H1 (cell line): ENCODE measurements around the gene PIGBOS1. TPM values are rescaled to one million over a fixed set of nuclear protein-coding genes. Genes with fewer than 3 reads are reported as not detected.

Source experiments
- CTCF ChIA-PET: fragments of 300-600 bp; sonication (Branson Sonifier 250); formaldehyde crosslinking; loops from one replicate; lab custom pipeline; 2021; ENCODE audit not compliant: partially characterized antibody; lab: Charles Lee
- POLR2A ChIA-PET: fragments of 300-600 bp; sonication (Branson Sonifier 250); formaldehyde crosslinking; loops from one replicate; lab custom pipeline; 2021; ENCODE audit warnings: inconsistent platforms; ENCODE audit not compliant: partially characterized antibody; lab: Charles Lee
- DNase-seq, 2 experiments: peaks; one replicate each; pipeline versions ENCODE4 v3.0.0 to v3.0.0-alpha.2; 2010 to 2022; ENCODE audit warnings: low spot score in 2 of 2, low read depth in 1 of 2, mixed read lengths in 1 of 2
- FAIRE-seq: peaks from 2 replicates; lab custom pipeline; 2011; peaks lifted over from hg19 to GRCh38; lab: Jason Lieb, UNC
- H2AFZ ChIP-seq: 2 replicates; pipeline ENCODE4 v1.8.1; 2012; ENCODE audit warnings: low read length, inconsistent platforms
- H2AK5ac ChIP-seq: 2 replicates; pipeline ENCODE4 v1.6.1; 2013; ENCODE audit warnings: low read depth, low read length
- H2BK120ac ChIP-seq: replicated peaks from 2 replicates; pipeline ENCODE3; 2013; ENCODE audit warnings: low read depth, low read length, inconsistent platforms
- H2BK12ac ChIP-seq: 2 replicates; pipeline ENCODE4 v1.6.1; 2013; ENCODE audit warnings: low read depth, low read length
- H2BK15ac ChIP-seq: 2 replicates; pipeline ENCODE4 v1.6.1; 2013; ENCODE audit warnings: low read length
- H2BK20ac ChIP-seq: 2 replicates; pipeline ENCODE4 v1.6.1; 2013; ENCODE audit warnings: low read length
- H2BK5ac ChIP-seq: 2 replicates; pipeline ENCODE4 v1.6.1; 2013; ENCODE audit warnings: low read depth, low read length
- H3K14ac ChIP-seq: 2 replicates; pipeline ENCODE4 v1.6.1; 2013; ENCODE audit warnings: inconsistent platforms; ENCODE audit not compliant: insufficient read length
- H3K18ac ChIP-seq: 2 replicates; pipeline ENCODE4 v1.6.1; 2013; ENCODE audit warnings: low read length; ENCODE audit errors: extremely low read depth
- H3K23ac ChIP-seq: 2 replicates; pipeline ENCODE4 v1.6.1; 2013; ENCODE audit warnings: inconsistent platforms; ENCODE audit not compliant: insufficient read length
- H3K23me2 ChIP-seq: 2 replicates; pipeline ENCODE4 v1.6.1; 2013; ENCODE audit warnings: low read depth, low read length
- H3K27ac ChIP-seq: 2 replicates; pipeline ENCODE4 v1.6.1; 2011; ENCODE audit warnings: low read depth, low read length, inconsistent platforms
- H3K27me3 ChIP-seq, 4 experiments: replicated peaks in 1 of 4; 1 replicate in 1 of 4; 2 replicates in 3 of 4; pipeline versions ENCODE4 v1.6.1 to v1.8.1; 2011 to 2013; ENCODE audit warnings: low read length in 3 of 4, mild to moderate bottlenecking in 3 of 4, inconsistent platforms in 2 of 4, mixed read lengths in 2 of 4, moderate library complexity in 1 of 4; ENCODE audit not compliant: control insufficient read depth in 3 of 4, insufficient read depth in 3 of 4; ENCODE audit errors: extremely low read depth in 1 of 4
- H3K36me3 ChIP-seq, 4 experiments: 2 replicates each; pipeline versions ENCODE4 v1.6.1 to v1.8.1; 2011 to 2013; ENCODE audit warnings: mild to moderate bottlenecking in 4 of 4, low read length in 3 of 4, moderate library complexity in 2 of 4, control low read depth in 1 of 4, inconsistent platforms in 1 of 4; ENCODE audit not compliant: insufficient read depth in 4 of 4, control insufficient read depth in 2 of 4
- H3K4ac ChIP-seq: replicated peaks from 2 replicates; pipeline ENCODE3; 2013; ENCODE audit warnings: low read length, low read depth, mixed read lengths, inconsistent platforms; ENCODE audit not compliant: insufficient read length
- H3K4me1 ChIP-seq, 4 experiments: replicated peaks in 1 of 4; 1 replicate in 1 of 4; 2 replicates in 3 of 4; pipeline versions ENCODE4 v1.6.1 to v1.8.1; 2011 to 2013; ENCODE audit warnings: low read length in 3 of 4, inconsistent platforms in 2 of 4, mixed read lengths in 1 of 4; ENCODE audit not compliant: insufficient read depth in 4 of 4, control insufficient read depth in 3 of 4
- H3K4me2 ChIP-seq, 2 experiments: 2 replicates each; pipeline versions ENCODE4 v1.6.1 to v1.8.1; 2011 to 2013; ENCODE audit warnings: low read depth in 2 of 2, low read length in 2 of 2, control low read depth in 1 of 2, inconsistent platforms in 1 of 2, mild to moderate bottlenecking in 1 of 2; ENCODE audit not compliant: insufficient read depth in 1 of 2
- H3K4me3 ChIP-seq, 4 experiments: fragments of 200-600, 300-600 bp in 1 of 4; sonication (generic), shearing (Covaris generic), sonication (Bioruptor Twin) in 1 of 4; 2 replicates each; pipeline versions ENCODE4 v1.5.1 to v1.8.1; 2011 to 2016; ENCODE audit warnings: low read length in 4 of 4, low read depth in 3 of 4, control low read depth in 2 of 4, inconsistent platforms in 2 of 4, mild to moderate bottlenecking in 2 of 4, mixed read lengths in 1 of 4, moderate library complexity in 1 of 4; ENCODE audit not compliant: insufficient read depth in 2 of 4; ENCODE audit errors: extremely low read depth in 1 of 4
- H3K56ac ChIP-seq: replicated peaks from 2 replicates; pipeline ENCODE3; 2013; ENCODE audit warnings: low read depth, mild to moderate bottlenecking, mixed read lengths, low read length, inconsistent platforms; ENCODE audit not compliant: insufficient read length
- H3K79me1 ChIP-seq: 2 replicates; pipeline ENCODE4 v1.6.1; 2013; ENCODE audit warnings: low read depth, low read length, control low read depth
- H3K79me2 ChIP-seq, 2 experiments: 2 replicates each; pipeline versions ENCODE4 v1.6.1 to v1.8.1; 2012 to 2013; ENCODE audit warnings: low read length in 2 of 2, mild to moderate bottlenecking in 2 of 2, inconsistent platforms in 1 of 2; ENCODE audit not compliant: insufficient read depth in 2 of 2, control insufficient read depth in 1 of 2
- H3K9ac ChIP-seq, 4 experiments: replicated peaks in 1 of 4; 1 replicate in 1 of 4; 2 replicates in 3 of 4; pipeline versions ENCODE4 v1.6.1 to v1.8.1; 2011 to 2013; ENCODE audit warnings: low read depth in 3 of 4, low read length in 3 of 4, control low read depth in 2 of 4, mild to moderate bottlenecking in 2 of 4, moderate library complexity in 2 of 4, inconsistent platforms in 1 of 4; ENCODE audit errors: extremely low read depth in 1 of 4
- H3K9me3 ChIP-seq, 2 experiments: 2 replicates each; pipeline versions ENCODE4 v1.6.1 to v1.8.1; 2012 to 2013; ENCODE audit warnings: mild to moderate bottlenecking in 2 of 2, moderate library complexity in 2 of 2, control low read depth in 1 of 2, inconsistent platforms in 1 of 2, low read depth in 1 of 2, low read length in 1 of 2, mixed read lengths in 1 of 2; ENCODE audit not compliant: insufficient read depth in 2 of 2
- H4K20me1 ChIP-seq, 2 experiments: replicated peaks in 1 of 2; 2 replicates each; pipeline versions ENCODE3 to v1.8.1; 2011 to 2013; ENCODE audit warnings: inconsistent platforms in 2 of 2, low read length in 2 of 2, mild to moderate bottlenecking in 1 of 2; ENCODE audit not compliant: insufficient read depth in 2 of 2, control insufficient read depth in 1 of 2
- H4K5ac ChIP-seq: 2 replicates; pipeline ENCODE4 v1.6.1; 2013; ENCODE audit warnings: low read length, low read depth, mixed read lengths, inconsistent platforms; ENCODE audit not compliant: insufficient read length
- H4K8ac ChIP-seq: 2 replicates; pipeline ENCODE4 v1.8.0; 2013; ENCODE audit warnings: mild to moderate bottlenecking, moderate library complexity, low read length, inconsistent platforms; ENCODE audit not compliant: insufficient read depth; ENCODE audit errors: extremely low read depth
- H4K91ac ChIP-seq: replicated peaks from 2 replicates; pipeline ENCODE3; 2013; ENCODE audit warnings: low read length, mixed read lengths, inconsistent platforms; ENCODE audit not compliant: insufficient read length
- CHD7 ChIP-seq: fragments of 300-600 bp; sonication (generic); IDR thresholded peaks from 2 replicates; pipeline ENCODE4 v1.7.1; 2012; ENCODE audit warnings: low read length, moderate library complexity, mild to moderate bottlenecking, inconsistent platforms; ENCODE audit not compliant: insufficient replicate concordance
- WGBS, 2 experiments: shearing (Covaris generic) in 1 of 2; methylation state at CpG; one replicate each; pipeline versions ENCODE4 v1.1.6 to v1.1.7; 2013 to 2015; ENCODE audit warnings: low lambda C conversion rate in 2 of 2, mixed read lengths in 2 of 2, inconsistent platforms in 1 of 2, low coverage in 1 of 2, missing lambda C conversion rate in 1 of 2; ENCODE audit not compliant: insufficient replicate concordance in 2 of 2, insufficient coverage in 1 of 2, insufficient read length in 1 of 2; ENCODE audit errors: extremely low coverage in 1 of 2, missing lambda C conversion rate in 1 of 2; 5-methylcytosine and 5-hydroxymethylcytosine counted together
- polyA plus RNA-seq, 7 experiments: library from polyadenylated mRNA; depleted of rRNA in 3 of 7; stranded (reverse) in 5 of 7; unstranded in 2 of 7; fragments of >200 nt in 5 of 7; fragments of 200-250 nt in 2 of 7; gene quantifications; 1 replicate in 5 of 7; 2 replicates in 1 of 7; 4 replicates in 1 of 7; pipeline versions ENCODE4 v1.2.1 to v1.2.3, GENCODE V29; 2011 to 2013; ENCODE audit warnings: missing spikeins in 2 of 7, mixed read lengths in 2 of 7
- total RNA-seq: library from RNA; stranded (reverse); fragmentation: NEBNext Ultra II Directional; extraction: Animal tissue kit (Norgen Biotek cat#: 25700); gene quantifications from 2 replicates; pipeline ENCODE4 v1.2.1, GENCODE V29; 2021

Gene PIGBOS1
- total and polyA plus RNA-seq, 2 of the 8 experiments (the other 6 are each of a cell fraction or from before 2014, with no cell fraction given): 7.8 to 16.7 TPM

GRCh38 chr15:55337160-55337559, 18.2 kb upstream of the PIGBOS1 start:
- DNase-seq (no peak), FAIRE-seq (no peak)
- H3K23me2 ChIP-seq: no peaks in the 10 kb centered on the region
- POLR2A ChIA-PET: no interaction called here
- no peak overlapping the region for H3K18ac ChIP-seq
- no peak overlapping the region for H3K4me3 ChIP-seq
- no peak overlapping the region for H3K4ac ChIP-seq
- no peak overlapping the region for H3K56ac ChIP-seq
- no peak overlapping the region for H3K4me2 ChIP-seq
- no peak overlapping the region for H2BK15ac ChIP-seq
- no peak overlapping the region for H3K9ac ChIP-seq
- H3K27ac ChIP-seq: no peak overlapping the region
- H2BK20ac ChIP-seq: no peak overlapping the region
- no peak overlapping the region for H4K8ac ChIP-seq
- no peak overlapping the region for H2AK5ac ChIP-seq
- CTCF ChIA-PET: no interaction called here
- H2BK12ac ChIP-seq: no peak overlapping the region
- no peak overlapping the region for H3K23ac ChIP-seq
- no peak overlapping the region for H2AFZ ChIP-seq
- H3K36me3 ChIP-seq: no peaks in the 10 kb centered on the region
- no peaks in the 10 kb centered on the region for H3K79me2 ChIP-seq
- no peak overlapping the region for H4K5ac ChIP-seq
- no peak overlapping the region for H2BK5ac ChIP-seq
- 90% methylated on average over 1 of the region's 1 CpG; no CpG with 5 or more reads in 1 of the 2 experiments for WGBS, 2 experiments
- no peaks in the 10 kb centered on the region for H3K27me3 ChIP-seq
- no peak overlapping the region for H3K14ac ChIP-seq
- no peaks in the 10 kb centered on the region for H3K79me1 ChIP-seq
- H4K91ac ChIP-seq: no peak overlapping the region
- H3K9me3 ChIP-seq: no peaks in the 10 kb centered on the region
- no peak overlapping the region for H2BK120ac ChIP-seq
- no peaks in the 10 kb centered on the region for H3K4me1 ChIP-seq
- H4K20me1 ChIP-seq: peaks cover 0 to 1% of the 10 kb centered on the region in 2 experiments
- no peak for TF ChIP-seq CHD7
